Measurements from ENCODE around the gene FKBP5. TPM values are rescaled to one million over a fixed set of nuclear protein-coding genes. Genes with fewer than 3 reads are reported as not detected.

The FKBP5 gene
- total RNA-seq, 6 experiments from 2014 or later = 7.6 to 12.9 (median 11.8) TPM

DNA sequence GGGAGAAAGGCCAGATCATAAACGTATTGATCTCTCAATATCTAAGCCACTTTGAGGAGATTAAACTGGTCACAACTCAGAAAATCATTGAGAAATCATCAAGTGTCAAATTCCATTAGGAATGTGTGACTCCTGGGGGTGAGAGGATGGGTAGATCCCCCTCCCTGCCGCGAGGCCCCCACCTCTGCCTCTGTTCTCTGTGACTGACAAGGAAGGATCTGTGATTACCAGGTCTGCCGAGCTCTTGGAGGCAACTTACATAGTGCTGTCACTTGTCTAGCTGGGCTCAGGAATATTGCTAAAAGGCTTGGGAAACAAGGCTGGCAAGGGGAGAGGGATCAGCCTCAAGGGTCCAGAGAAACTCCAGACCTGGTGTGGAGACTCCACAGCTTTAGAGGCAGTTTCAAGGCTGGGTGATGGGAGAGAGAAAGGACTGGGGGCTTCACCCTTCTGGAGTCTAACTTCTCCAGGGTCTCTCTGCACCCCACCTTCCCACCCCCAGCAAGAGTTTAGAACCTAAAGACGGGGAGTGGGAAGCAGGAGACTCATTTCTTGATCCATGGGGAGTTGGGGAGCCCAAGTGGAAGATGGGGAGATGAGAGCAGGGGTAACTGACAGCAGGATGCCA lies 36.5 kb upstream of the FKBP5 start:
- Mint-ChIP-seq H3K4me1 (ENCODE audit: low read depth) (peaks cover 33% of the 10 kb centered on the region), H3K27ac (no peak overlapping the region), H3K27me3 (ENCODE audit: insufficient read depth) (peaks cover 1% of the 10 kb centered on the region), H3K9me3 (no peaks in the 10 kb centered on the region), H3K4me3 (no peak overlapping the region), H3K36me3 (ENCODE audit: low read depth) (no peaks in the 10 kb centered on the region)
- TF ChIP-seq, protein P1, sequence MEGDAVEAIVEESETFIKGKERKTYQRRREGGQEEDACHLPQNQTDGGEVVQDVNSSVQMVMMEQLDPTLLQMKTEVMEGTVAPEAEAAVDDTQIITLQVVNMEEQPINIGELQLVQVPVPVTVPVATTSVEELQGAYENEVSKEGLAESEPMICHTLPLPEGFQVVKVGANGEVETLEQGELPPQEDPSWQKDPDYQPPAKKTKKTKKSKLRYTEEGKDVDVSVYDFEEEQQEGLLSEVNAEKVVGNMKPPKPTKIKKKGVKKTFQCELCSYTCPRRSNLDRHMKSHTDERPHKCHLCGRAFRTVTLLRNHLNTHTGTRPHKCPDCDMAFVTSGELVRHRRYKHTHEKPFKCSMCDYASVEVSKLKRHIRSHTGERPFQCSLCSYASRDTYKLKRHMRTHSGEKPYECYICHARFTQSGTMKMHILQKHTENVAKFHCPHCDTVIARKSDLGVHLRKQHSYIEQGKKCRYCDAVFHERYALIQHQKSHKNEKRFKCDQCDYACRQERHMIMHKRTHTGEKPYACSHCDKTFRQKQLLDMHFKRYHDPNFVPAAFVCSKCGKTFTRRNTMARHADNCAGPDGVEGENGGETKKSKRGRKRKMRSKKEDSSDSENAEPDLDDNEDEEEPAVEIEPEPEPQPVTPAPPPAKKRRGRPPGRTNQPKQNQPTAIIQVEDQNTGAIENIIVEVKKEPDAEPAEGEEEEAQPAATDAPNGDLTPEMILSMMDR (IDR thresholded peaks at IDR 0.05) = no peak
- DNase-seq = no peak

DNA sequence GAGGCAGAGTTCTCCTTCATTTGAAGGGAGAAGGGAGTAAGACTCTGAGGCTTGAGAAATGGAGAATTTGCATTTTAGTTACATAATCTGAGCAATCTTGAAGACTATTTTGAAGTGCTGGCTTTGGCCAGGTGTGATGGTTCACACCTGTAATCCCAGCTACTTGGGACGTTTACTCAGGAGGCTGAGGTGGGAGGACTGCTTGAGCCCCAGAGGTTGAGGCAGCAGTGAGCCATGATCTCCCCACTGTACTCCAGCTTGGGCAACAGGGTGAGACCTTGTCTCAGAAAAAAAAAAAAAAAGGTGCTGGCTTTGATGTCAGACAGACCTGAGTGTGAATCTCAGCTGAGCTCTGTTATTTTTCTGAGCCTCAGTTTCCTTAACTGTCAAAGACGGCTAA lies 35.8 kb upstream of the FKBP5 start:
- H3K9me3 Mint-ChIP-seq = no peaks in the 10 kb centered on the region
- H3K27ac Mint-ChIP-seq = no peak overlapping the region
- H3K27me3 Mint-ChIP-seq (ENCODE audit: insufficient read depth) = peaks cover 1% of the 10 kb centered on the region
- no peak overlapping the region for H3K4me3 Mint-ChIP-seq
- H3K4me1 Mint-ChIP-seq (ENCODE audit: low read depth) = peaks cover 41% of the 10 kb centered on the region
- no peak for DNase-seq
- no peaks in the 10 kb centered on the region for H3K36me3 Mint-ChIP-seq (ENCODE audit: low read depth)
- TF ChIP-seq, protein P1 (IDR thresholded peaks at IDR 0.05) = no peak

DNA sequence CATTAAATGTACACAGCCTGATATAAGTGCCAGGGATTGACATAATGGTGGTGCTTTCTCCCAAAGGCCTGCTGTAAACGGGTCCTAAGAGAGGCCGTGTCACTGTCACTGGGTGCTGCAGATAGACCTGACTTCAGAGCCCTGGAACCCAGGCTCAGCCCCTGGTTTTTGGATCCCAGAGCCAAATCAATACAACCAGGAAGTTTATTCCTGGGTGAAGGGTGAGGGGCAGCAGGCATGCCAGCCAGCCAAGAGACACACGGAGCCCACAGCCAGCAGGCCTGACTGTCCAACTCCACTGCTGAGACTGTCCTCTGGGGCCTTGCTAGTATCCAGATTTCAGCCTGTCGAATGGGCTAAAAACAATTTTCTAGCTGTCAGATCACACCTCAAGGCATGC lies 35.3 kb upstream of the FKBP5 start:
- DNase-seq = no peak
- no peaks in the 10 kb centered on the region for H3K9me3 Mint-ChIP-seq
- no peaks in the 10 kb centered on the region; the same call in 1 of the 2 replicates for H3K27me3 Mint-ChIP-seq (ENCODE audit: insufficient read depth)
- no peaks in the 10 kb centered on the region for H3K36me3 Mint-ChIP-seq (ENCODE audit: low read depth)
- no peak overlapping the region for H3K4me3 Mint-ChIP-seq
- TF ChIP-seq, protein P1 (IDR thresholded peaks at IDR 0.05) = no peak
- H3K27ac Mint-ChIP-seq = no peak overlapping the region
- H3K4me1 Mint-ChIP-seq (ENCODE audit: low read depth) = peaks cover 43% of the 10 kb centered on the region

DNA sequence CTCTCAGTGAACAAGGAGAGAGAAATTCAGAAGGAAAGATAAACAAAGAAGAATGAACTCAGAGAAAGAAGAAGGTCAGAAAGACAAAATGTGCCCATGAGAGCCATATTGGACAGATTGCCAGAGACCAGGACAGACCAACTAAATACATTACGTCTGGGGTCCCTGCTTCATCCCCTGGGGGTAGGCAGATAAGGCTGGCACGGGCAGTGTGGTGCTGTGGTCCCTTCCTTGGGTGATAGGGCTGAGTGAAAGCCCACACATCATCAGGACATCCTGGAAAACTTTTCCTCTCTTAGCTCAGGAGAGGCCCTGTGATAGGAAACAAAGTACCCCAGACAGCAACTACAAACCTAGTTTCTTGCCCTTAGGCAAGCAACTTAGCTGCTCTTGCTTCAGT lies 34.9 kb upstream of the FKBP5 start:
- Mint-ChIP-seq H3K4me1 (ENCODE audit: low read depth) (peaks cover 42% of the 10 kb centered on the region), H3K9me3 (no peaks in the 10 kb centered on the region), H3K27ac (no peak overlapping the region), H3K36me3 (ENCODE audit: low read depth) (no peaks in the 10 kb centered on the region), H3K4me3 (no peak overlapping the region), H3K27me3 (ENCODE audit: insufficient read depth) (no peaks in the 10 kb centered on the region; the same call in 1 of the 2 replicates)
- DNase-seq = no peak
- TF ChIP-seq, protein P1 (IDR thresholded peaks at IDR 0.05) = no peak

DNA sequence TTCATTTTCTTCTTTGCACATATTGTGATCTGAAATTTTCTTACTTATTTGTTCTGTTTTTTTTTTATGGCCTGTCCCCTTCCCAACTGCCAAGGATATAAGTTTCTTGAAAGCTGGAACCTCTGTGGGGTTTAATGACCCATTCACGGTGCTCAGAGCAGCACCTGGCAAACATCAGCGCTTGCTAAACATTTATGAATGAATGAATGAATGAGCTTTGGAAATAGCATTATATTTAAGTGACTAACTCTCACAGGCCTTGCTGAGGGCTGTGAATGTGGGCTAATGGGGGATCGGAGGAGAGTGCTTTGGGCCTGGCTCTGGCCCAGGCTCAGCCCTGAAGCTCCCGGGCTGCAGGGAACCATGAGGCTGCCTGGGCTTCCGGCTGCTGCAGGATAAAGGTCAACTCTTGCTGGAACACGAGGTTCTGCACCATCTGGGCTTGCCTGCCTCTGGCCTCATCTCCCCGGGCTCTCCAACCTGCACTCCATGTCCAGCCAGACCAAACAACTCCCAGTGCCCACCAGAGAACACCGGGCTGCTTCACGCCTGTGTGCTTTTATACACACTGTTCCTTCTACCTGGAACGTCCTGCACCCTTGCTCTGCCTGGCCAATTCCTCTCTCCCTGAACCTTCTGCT lies 33.5 kb upstream of the FKBP5 start:
- no peaks in the 10 kb centered on the region for H3K9me3 Mint-ChIP-seq
- TF ChIP-seq, protein P1 (IDR thresholded peaks at IDR 0.05) = no peak
- no peak for DNase-seq
- no peaks in the 10 kb centered on the region for H3K36me3 Mint-ChIP-seq (ENCODE audit: low read depth)
- no peak overlapping the region for H3K4me3 Mint-ChIP-seq
- no peaks in the 10 kb centered on the region; the same call in 1 of the 2 replicates for H3K27me3 Mint-ChIP-seq (ENCODE audit: insufficient read depth)
- H3K27ac Mint-ChIP-seq = no peak overlapping the region
- H3K4me1 Mint-ChIP-seq (ENCODE audit: low read depth) = peaks cover 34% of the 10 kb centered on the region
